Activated CD4-positive, alpha-beta T cell treated with anti-CD3 and anti-CD28 coated beads, Interleukin-2, amount 50 U/mL, for 24 hours (primary cell): ENCODE measurements around the gene TRPM6.
"Not testable (repeated sequence)": the region's sequence is repeated elsewhere in the genome, so short reads cannot be mapped to it uniquely, and the experiment has no call there.

Experiments used
- DNase-seq, 2 donors: peaks; one replicate each; pipeline ENCODE4 v3.0.0-alpha.2; 2020; ENCODE audit warnings: low read depth in 1 of 2, low spot score in 1 of 2

The TRPM6 gene

GRCh38 chr9:74860247-74860646 is 27.5 kb downstream of the TRPM6 start:
- DNase-seq, result not testable (repeated sequence)

GRCh38 chr9:74859786-74860185 is 27.9 kb downstream of the TRPM6 start:
- DNase-seq, result no peak

- DNase-seq, result no peak
These were observed 28.8 kb downstream of the TRPM6 start for GRCh38 chr9:74858751-74859414.

- no peak for DNase-seq
These were observed 30.7 kb downstream of the TRPM6 start for GRCh38 chr9:74856989-74857388.

- no peak for DNase-seq
These were observed 32.6 kb downstream of the TRPM6 start for GRCh38 chr9:74855072-74855471.

- not testable (repeated sequence) for DNase-seq
These were observed 34.7 kb downstream of the TRPM6 start for GRCh38 chr9:74853024-74853423.

GRCh38 chr9:74848153-74848525 is 39.6 kb downstream of the TRPM6 start:
- no peak for DNase-seq

GRCh38 chr9:74847478-74848152 is 40.1 kb downstream of the TRPM6 start:
- DNase-seq, result no peak

GRCh38 chr9:74846766-74847165 is 41.0 kb downstream of the TRPM6 start:
- no peak for DNase-seq

GRCh38 chr9:74838351-74838750 is 49.4 kb downstream of the TRPM6 start:
- DNase-seq, result no peak

- DNase-seq, result no peak
These were observed 63.1 kb downstream of the TRPM6 start for GRCh38 chr9:74824654-74825053.

GRCh38 chr9:74821636-74822035 is 66.1 kb downstream of the TRPM6 start:
- DNase-seq, result no peak

GRCh38 chr9:74817816-74818215 is 69.9 kb downstream of the TRPM6 start:
- DNase-seq, result no peak

GRCh38 chr9:74817281-74817810 is 70.4 kb downstream of the TRPM6 start:
- no peak for DNase-seq

- no peak for DNase-seq
These were observed 77.5 kb downstream of the TRPM6 start for GRCh38 chr9:74810200-74810599.

GRCh38 chr9:74804018-74804385 is 83.7 kb downstream of the TRPM6 start:
- no peak for DNase-seq

- DNase-seq, result no peak
These were observed 84.2 kb downstream of the TRPM6 start for GRCh38 chr9:74803376-74804017.

- no peak for DNase-seq
These were observed 87.5 kb downstream of the TRPM6 start for GRCh38 chr9:74800226-74800625.

- no peak for DNase-seq
These were observed 91.9 kb downstream of the TRPM6 start for GRCh38 chr9:74795803-74796202.

GRCh38 chr9:74795081-74795480 is 92.6 kb downstream of the TRPM6 start:
- DNase-seq, result no peak

GRCh38 chr9:74784506-74784905 is 103.2 kb downstream of the TRPM6 start:
- DNase-seq, result no peak

GRCh38 chr9:74783408-74783807 is 104.3 kb downstream of the TRPM6 start:
- no peak for DNase-seq
